NCI-H446 (cell line): ENCODE results near the gene SPIN1.

Experiments
- DNase-seq, 2 experiments: peaks; one replicate each; lab custom pipeline; 2025; lab: John Stamatoyannopoulos, UW

SPIN1 gene

GRCh38 chr9:88498880-88499279 is 110.6 kb downstream of the SPIN1 start:
- no peak for DNase-seq

GRCh38 chr9:88501086-88501485 is 112.8 kb downstream of the SPIN1 start:
- no peak for DNase-seq

GRCh38 chr9:88502552-88503034 is 114.3 kb downstream of the SPIN1 start:
- DNase-seq, result no peak

- DNase-seq, result no peak
Observed at GRCh38 chr9:88503081-88503844, 115.0 kb downstream of the SPIN1 start.

GRCh38 chr9:88503845-88504764 is 115.9 kb downstream of the SPIN1 start:
- DNase-seq, result no peak

GRCh38 chr9:88508326-88508725 is 120.1 kb downstream of the SPIN1 start:
- no peak for DNase-seq

GRCh38 chr9:88511906-88512305 is 123.7 kb downstream of the SPIN1 start:
- DNase-seq, result no peak

GRCh38 chr9:88514247-88514646 is 126.0 kb downstream of the SPIN1 start:
- DNase-seq, result no peak

- DNase-seq, result no peak
Observed at GRCh38 chr9:88521308-88521707, 133.1 kb downstream of the SPIN1 start.

GRCh38 chr9:88522360-88522759 is 134.1 kb downstream of the SPIN1 start:
- no peak for DNase-seq

GRCh38 chr9:88523056-88523455 is 134.8 kb downstream of the SPIN1 start:
- no peak for DNase-seq

GRCh38 chr9:88524911-88525310 is 136.7 kb downstream of the SPIN1 start:
- DNase-seq, result no peak

GRCh38 chr9:88527618-88528017 is 139.4 kb downstream of the SPIN1 start:
- no peak for DNase-seq
